Stimulated activated naive CD4-positive, alpha-beta T cell treated with Interleukin-2 at 50 U/mL for 16 hours (primary cell): ENCODE measurements around the gene PGLYRP3.
"Not testable (repeated sequence)": the region's sequence is repeated elsewhere in the genome, so short reads cannot be mapped to it uniquely, and the experiment has no call there.

Experiments
- DNase-seq: peaks from one replicate; lab custom pipeline; 2025; lab: John Stamatoyannopoulos, UW

Gene PGLYRP3

DNA sequence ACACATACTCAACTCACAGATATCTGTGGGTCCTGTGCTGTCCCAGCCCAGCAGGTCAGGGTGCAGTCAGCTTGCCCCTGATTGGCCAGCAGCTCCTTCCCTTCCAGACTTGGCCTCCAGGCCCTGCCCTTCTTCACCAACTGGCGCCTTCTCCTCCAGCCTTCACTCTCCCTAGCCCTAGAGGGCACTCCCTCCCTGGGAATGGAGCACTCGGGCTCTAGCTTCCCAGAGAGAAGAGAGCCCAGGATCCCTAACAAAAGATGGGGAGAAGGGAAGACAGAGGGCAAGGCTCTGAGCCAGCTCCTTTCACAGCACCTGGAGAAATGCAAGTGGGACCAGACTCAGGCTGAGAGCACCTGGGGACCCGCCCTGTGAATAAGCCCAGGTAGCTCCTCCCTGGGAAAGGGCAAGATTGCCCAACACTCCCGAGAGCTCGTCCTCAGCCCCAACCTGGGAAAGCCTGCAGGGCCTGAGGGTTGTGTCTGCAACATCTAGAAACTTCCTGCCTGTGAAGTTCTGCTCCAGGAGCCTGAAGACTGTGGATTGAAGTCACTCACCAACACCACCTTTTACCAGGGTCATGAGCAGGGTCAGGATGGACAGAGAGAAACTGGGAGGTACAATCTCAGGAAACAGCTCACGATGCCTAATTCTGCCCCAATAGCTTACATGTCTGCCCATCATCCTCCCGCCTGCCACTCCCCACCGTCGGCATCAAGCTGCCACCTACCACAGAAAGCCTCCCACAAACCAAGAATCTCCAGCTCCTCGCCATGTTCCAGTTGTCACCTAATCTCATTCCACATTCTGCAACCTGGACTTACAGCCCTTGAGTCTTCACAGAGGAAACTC is 36.0 kb upstream of the PGLYRP3 start, which contains the start of gene PGLYRP4:
Gene PGLYRP4 (minus strand): TSS at position 331 of the 852 bp plus-strand sequence. CDS start 909 bp downstream, outside the sequence.
- no peak for DNase-seq

DNA sequence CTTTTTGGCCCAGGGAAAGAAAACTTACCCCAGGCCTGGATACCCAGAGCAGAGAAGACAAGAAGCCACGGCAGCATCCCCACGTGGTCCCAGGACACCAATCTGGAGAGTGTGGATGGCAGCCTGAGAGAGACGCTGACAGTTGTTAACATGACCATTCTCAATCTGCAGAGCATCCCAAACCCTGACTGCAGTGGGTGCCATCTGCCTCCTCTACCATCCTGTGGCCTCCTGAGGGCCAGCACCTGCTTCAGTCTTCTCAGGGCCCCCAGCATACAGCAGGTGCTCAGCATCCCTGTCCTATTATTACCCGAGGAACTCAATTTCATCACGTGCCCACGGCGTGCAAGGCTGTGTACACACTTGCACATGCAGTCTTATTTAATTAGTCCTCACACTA is 35.1 kb upstream of the PGLYRP3 start:
- DNase-seq: no peak

DNA sequence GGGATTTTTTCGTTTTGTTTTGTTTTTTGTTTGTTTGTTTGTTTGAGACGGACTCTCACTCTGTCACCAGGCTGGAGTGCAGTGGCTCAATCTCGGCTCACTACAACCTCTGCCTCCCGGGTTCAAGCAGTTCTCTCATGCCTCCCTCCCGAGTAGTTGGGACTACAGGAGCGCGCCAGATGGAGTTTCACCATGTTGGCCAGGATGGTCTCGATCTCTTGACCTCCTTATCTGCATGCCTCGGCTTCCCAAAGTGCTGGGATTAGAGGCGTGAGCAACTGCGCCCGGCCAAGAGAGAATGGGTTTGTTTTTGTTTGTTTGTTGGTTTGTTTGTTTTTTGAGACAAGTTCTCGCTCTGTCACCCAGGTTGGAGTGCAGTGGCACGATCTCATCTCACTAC is 34.3 kb upstream of the PGLYRP3 start:
- not testable (repeated sequence) for DNase-seq

GRCh38 chr1:153346077-153346723 is 33.4 kb upstream of the PGLYRP3 start:
- DNase-seq: no peak

- no peak for DNase-seq
Observed at GRCh38 chr1:153345187-153346076, 32.7 kb upstream of the PGLYRP3 start.

GRCh38 chr1:153344718-153345025 is 31.9 kb upstream of the PGLYRP3 start:
- DNase-seq: no peak

DNA sequence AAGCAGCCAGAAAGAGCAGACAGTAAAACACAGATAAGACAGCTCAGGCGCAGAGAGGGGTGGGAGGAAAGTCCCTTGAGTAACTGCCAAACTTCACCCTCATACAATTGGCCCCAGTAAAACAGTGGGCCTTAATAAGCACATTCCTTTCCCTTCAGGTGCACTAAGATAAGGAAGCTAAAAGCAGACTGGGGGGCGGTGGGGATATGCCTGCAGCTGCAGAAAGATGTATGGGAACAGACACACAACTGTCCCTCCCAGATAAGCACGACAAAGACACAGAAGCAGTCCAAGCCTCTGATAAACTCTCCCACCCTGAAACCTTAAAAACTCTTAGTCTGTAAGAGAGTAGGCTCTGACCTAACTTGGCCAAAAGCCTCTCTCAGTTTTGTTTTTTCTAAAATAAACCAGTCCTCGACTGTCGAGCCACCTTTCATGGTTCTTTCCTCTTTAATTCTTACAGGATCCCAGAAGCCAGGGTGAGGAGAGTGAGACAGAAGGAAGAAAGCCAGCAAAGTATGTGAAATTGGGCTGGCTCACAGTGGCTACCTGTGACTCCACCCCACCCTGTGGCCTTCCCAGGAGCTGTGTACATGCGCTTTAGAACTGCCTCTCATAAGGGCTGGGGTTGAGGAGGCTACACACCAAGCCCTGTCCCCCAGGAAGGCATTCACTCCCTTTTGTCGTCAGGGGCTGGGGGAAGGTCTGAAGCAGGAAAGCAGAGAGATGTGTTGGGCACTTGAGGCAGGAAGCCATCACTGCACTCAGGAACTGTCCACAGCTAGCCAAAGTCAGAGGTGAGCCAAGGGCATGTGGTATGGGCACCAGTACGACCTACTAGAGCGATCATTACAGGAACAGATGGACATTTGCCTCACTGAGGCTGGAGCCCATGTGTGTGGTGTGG is 31.3 kb upstream of the PGLYRP3 start:
- no peak for DNase-seq

GRCh38 chr1:153343040-153343681 is 30.4 kb upstream of the PGLYRP3 start:
- no peak for DNase-seq

- DNase-seq: no peak
Observed at GRCh38 chr1:153342178-153342577, 29.4 kb upstream of the PGLYRP3 start.

- no peak for DNase-seq
Observed at GRCh38 chr1:153341431-153341934, 28.7 kb upstream of the PGLYRP3 start.

DNA sequence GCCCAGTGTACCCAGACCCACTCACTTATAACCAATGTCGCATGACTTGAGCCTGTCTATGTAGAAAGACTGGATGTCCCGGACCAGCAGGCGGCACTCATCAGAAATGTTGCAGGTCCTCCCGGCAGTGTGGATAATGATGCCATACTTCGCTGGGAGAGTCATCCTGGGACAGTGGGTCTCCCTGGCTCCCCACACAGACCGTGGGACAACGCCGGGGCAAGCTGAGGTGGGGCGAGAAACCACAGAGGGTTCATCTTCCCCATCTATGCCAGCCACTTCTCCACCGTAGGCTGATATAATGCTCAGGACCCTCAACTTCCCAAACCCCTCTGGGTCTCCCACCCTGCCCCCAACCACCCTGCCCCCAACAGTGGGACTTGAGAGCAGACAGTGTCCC is 27.6 kb upstream of the PGLYRP3 start:
- no peak for DNase-seq

DNA sequence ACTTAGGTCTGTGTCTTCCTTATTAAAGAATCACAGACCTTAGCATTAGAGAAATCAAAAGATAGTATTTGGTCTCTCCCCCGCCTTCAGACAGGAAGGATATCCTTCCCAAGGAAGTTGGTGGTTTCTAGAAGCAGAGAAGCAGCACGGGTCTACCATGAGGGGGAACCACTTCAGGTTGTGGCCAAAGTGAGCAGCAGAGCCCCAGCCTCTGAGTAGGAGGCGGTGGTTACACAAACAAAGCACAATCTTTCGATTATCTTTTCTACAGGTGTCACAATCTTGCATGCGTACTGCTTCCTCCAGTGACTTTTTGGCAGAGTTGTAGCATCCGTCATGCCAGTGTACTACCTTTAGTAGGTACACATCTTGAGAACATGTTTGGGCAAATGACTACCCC is 27.1 kb upstream of the PGLYRP3 start:
- DNase-seq: no peak

DNA sequence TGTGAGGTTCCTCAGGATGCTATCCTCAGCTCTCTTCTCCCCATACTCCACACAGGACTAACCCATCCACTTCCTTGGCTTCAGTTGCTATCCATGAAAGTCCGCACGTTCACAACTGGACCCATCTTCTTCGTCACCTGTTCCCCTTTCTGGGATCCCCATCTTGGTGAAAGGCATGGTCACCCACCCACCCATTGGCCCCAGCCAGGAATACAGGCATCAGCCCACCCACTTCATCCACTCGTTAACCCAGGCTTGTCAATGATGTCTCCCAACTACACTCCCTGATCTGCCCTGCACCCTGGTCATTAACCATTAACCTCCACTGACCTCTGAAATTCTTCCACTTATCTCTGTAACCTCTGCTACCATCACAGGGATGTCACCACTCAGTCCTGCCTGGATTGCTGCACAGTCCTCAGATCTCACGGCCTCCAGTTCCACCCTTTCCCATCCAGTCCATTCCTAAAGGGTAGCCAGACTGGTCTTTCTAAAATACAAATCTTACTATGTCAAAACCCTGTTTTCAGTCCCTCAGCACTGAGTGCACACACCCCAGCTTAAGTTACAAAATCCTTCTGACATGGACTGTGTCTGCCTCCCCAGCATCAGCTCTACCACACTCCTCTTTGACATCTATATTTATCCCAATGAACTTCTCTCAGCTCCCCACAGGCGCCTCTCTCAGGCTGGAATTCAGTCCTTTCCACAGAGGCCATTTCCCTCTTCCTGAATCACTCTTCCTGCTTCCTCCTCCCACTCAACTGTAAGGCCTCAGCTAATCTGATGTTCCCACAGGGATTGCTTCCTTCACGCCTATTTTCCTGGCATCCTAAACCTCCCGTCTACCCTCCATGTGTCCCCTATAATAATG is 25.5 kb upstream of the PGLYRP3 start:
- DNase-seq: no peak

DNA sequence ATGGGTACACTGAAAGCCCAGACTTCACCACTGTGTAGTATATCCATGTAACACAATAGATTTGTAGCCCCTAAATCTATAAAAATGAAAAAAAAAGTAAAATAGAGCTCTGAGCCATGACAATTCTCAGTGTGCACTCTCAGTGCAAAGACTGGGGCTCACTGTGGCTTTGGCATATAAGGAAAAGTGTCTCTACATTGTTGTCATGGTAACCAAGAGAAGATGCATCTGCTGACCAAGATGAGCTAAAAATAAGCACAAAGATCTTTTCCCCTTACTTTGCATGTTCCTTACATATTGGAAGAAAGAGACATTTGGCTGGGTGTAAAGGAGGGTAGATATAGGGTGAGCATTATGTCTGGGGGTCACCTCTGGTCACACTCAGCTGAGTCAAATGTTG is 23.9 kb upstream of the PGLYRP3 start:
- no peak for DNase-seq

- DNase-seq: no peak
Observed at GRCh38 chr1:153333902-153334301, 21.1 kb upstream of the PGLYRP3 start.

DNA sequence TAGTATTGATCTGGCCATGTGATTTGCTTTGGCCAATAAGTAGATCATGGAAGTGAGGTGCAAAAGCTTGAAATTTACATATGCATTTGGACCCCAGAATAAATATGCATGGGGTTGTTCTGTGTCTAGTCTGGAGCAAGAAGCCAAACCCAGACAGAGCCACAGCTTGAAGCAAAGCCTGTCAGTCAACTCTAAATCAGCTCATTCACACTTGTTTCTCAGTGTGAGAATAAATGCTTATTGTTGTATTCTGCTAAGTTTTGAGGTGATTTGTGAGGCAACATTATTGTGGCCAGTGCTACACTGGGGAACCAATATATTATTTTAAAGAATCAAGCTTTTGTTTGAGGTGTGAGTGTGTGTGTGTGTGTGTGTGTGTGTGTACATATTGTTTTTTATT is 12.2 kb upstream of the PGLYRP3 start:
- no peak for DNase-seq

- DNase-seq: no peak
Observed at GRCh38 chr1:153322568-153322967, 9.8 kb upstream of the PGLYRP3 start.

- not testable (repeated sequence) for DNase-seq
Observed at GRCh38 chr1:153318145-153318544, 5.4 kb upstream of the PGLYRP3 start.

DNA sequence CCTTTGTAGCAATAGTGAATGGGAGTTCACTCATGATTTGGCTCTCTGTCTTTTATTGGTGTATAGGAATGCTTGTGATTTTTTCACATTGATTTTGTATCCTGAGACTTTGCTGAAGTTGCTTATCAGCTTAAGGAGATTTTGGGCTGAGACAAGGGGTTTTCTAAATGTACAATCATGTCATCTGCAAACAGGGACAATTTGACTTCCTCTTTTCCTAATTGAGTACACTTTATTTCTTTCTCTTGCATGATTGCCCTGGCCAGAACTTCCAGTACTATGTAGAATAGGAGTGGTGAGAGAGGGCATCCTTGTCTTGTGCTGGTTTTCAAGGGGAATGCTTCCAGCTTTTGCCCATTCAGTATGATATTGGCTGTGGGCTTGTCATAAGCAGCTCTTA is 3.3 kb upstream of the PGLYRP3 start:
- not testable (repeated sequence) for DNase-seq

DNA sequence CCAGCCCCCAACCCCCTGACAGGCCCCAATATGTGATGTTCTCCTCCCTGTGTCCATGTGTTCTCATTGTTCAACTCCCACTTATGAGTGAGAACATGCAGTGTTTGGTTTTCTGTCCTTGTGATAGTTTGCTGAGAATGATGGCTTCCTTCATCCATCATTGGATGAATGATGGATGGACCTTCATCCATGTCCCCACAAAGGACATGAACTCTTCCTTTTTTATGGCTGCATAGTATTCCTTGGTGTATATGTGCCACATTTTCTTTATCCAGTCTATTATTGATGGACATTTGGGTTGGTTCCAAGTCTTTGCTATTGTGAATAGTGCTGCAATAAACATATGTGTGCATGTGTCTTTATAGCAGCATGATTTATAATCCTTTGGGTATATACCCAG is 1.6 kb upstream of the PGLYRP3 start:
- not testable (repeated sequence) for DNase-seq
